ENCODE data around the gene SOS1.

GRCh38 chr2:39107724-39108273 is 13.1 kb downstream of the SOS1 start:
- TF ChIP-seq CTCF (IDR thresholded peaks at IDR 0.05): no peak
- no peak for TF ChIP-seq REST (IDR thresholded peaks at IDR 0.05; ENCODE audit: low read depth, low read length)
- peak in 1 of 2 experiments; percentile 18; a peak in 1 of 4 replicates for TF ChIP-seq EP300 (IDR thresholded peaks at IDR 0.05; ENCODE audit: borderline replicate concordance in 1 of 2, low read depth in 1 of 2, low read length in 1 of 2)
- no peak for TF ChIP-seq SIN3A (IDR thresholded peaks at IDR 0.05; ENCODE audit: borderline replicate concordance, low read depth, low read length)
- no peak for TF ChIP-seq EZH2phosphoT487 (IDR thresholded peaks at IDR 0.05; ENCODE audit: borderline replicate concordance, low read depth)
- TF ChIP-seq JUND (IDR thresholded peaks at IDR 0.05): no peak
- TF ChIP-seq NFIC (IDR thresholded peaks at IDR 0.05; ENCODE audit: borderline replicate concordance): peak; percentile 34; the same call in 1 of the 2 replicates
